MM.1S (cell line): Measurements from ENCODE around the gene EMID1.

Source experiments
- DNase-seq: peaks from one replicate; pipeline ENCODE4 v3.0.0-alpha.2; 2015
- H2AFZ ChIP-seq: fragments of 300-600 bp; sonication (generic); 2 replicates; pipeline ENCODE4 v1.6.0; 2016; ENCODE audit warnings: antibody characterized with exemption, low read length
- H3F3A ChIP-seq: fragments of 300-600 bp; sonication (generic); 2 replicates; pipeline ENCODE4 v1.6.1; 2016; ENCODE audit warnings: mild to moderate bottlenecking, antibody characterized with exemption, low read length, moderate library complexity, mixed read lengths; ENCODE audit not compliant: insufficient read depth
- H3K27ac ChIP-seq: fragments of 300-600 bp; sonication (generic); 2 replicates; pipeline ENCODE4 v1.5.1; 2016; ENCODE audit warnings: mild to moderate bottlenecking, low read length
- H3K27me3 ChIP-seq: fragments of 300-600 bp; sonication (generic); replicated peaks from 2 replicates; pipeline ENCODE4 v1.6.0; 2016; ENCODE audit warnings: low read length; ENCODE audit not compliant: insufficient read depth
- H3K36me3 ChIP-seq: fragments of 300-600 bp; sonication (generic); replicated peaks from 2 replicates; pipeline ENCODE4 v1.6.1; 2016; ENCODE audit warnings: mild to moderate bottlenecking, low read length, mixed read lengths; ENCODE audit not compliant: insufficient read depth
- H3K4me1 ChIP-seq: fragments of 300-600 bp; sonication (generic); 2 replicates; pipeline ENCODE4 v1.6.1; 2016; ENCODE audit warnings: low read length, mixed read lengths
- H3K4me2 ChIP-seq: fragments of 300-600 bp; sonication (generic); 2 replicates; pipeline ENCODE4 v1.6.0; 2016; ENCODE audit warnings: low read depth, low read length
- H3K4me3 ChIP-seq: fragments of 300-600 bp; sonication (generic); 2 replicates; pipeline ENCODE4 v1.5.1; 2016; ENCODE audit warnings: low read length, mixed read lengths
- H3K79me2 ChIP-seq: fragments of 300-600 bp; sonication (generic); 2 replicates; pipeline ENCODE4 v1.6.1; 2016; ENCODE audit warnings: mixed run types, low read length, mixed read lengths
- H3K9ac ChIP-seq: fragments of 300-600 bp; sonication (generic); 2 replicates; pipeline ENCODE4 v1.6.1; 2016; ENCODE audit warnings: low read length, mixed read lengths
- H3K9me2 ChIP-seq: fragments of 300-600 bp; sonication (generic); replicated peaks from 2 replicates; pipeline ENCODE4 v1.6.1; 2016; ENCODE audit warnings: mild to moderate bottlenecking, low read length, mixed read lengths; ENCODE audit not compliant: insufficient read depth
- H3K9me3 ChIP-seq: fragments of 300-600 bp; sonication (generic); replicated peaks from 2 replicates; pipeline ENCODE4 v1.6.1; 2016; ENCODE audit warnings: mild to moderate bottlenecking, low read length, mixed read lengths; ENCODE audit not compliant: insufficient read depth
- H4K20me1 ChIP-seq: fragments of 300-600 bp; sonication (generic); 2 replicates; pipeline ENCODE4 v1.6.1; 2016; ENCODE audit warnings: mild to moderate bottlenecking, low read length, moderate library complexity, mixed read lengths; ENCODE audit not compliant: insufficient read depth
- CTCF ChIP-seq: fragments of 300-600 bp; sonication (generic); IDR thresholded peaks from 2 replicates; pipeline ENCODE4 v1.5.1; 2016; ENCODE audit warnings: antibody characterized with exemption, low read length, mixed read lengths
- EZH2 ChIP-seq: fragments of 300-600 bp; sonication (generic); optimal IDR thresholded peaks from 2 replicates; pipeline ENCODE3; 2017; ENCODE audit warnings: low read depth, mild to moderate bottlenecking, antibody characterized with exemption, low read length, mixed read lengths
- EZH2phosphoT487 ChIP-seq: fragments of 300-600 bp; sonication (generic); IDR thresholded peaks from 2 replicates; pipeline ENCODE4 v1.6.1; 2018; ENCODE audit warnings: antibody characterized with exemption, low read length

The EMID1 gene

DNA sequence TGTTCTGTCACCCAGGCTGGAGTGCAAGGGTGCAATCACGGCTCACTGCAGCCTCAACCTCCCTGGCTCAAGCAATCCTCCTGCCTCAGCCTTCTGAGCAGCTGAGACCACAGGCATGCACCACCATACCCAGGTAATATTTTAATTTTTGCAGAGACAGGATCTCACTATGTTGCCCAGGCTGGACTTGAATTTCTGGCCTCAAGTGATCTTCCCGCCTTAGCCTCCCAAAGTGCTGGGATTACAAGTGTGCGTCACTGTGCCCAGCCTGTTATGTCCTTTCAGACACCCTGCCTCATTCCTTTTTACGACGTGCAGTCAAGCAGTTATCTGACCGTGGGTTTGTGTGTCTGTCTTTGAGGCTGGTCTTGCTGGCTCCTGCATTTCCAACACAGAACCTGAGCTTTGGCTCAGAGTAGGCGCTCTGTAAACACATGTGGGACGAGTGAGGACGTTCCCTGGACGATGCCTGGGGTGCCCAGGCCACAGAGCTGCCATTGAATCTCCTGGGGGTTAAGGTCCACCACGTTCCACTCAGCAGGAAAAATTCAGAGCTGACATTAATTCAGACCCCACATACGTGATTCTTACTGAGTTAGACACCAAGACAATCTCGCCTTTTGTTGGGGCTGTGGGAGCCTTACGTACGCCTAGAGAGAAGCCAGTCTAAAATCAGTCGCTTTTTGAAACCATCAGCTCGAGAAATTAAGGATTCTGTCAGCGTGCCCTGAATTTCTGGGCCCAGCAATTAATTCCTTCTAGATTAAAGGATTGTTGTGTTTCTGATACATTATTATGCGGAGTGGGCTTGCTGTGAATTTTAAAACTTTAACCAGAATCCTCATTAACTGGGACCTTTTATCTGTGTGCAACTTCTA is 21.5 kb upstream of the EMID1 start:
- no peaks in the 10 kb centered on the region for H3K27me3 ChIP-seq
- no peak overlapping the region for H3K27ac ChIP-seq
- no peaks in the 10 kb centered on the region for H4K20me1 ChIP-seq
- no peaks in the 10 kb centered on the region for H3K79me2 ChIP-seq
- no peak overlapping the region for H2AFZ ChIP-seq
- no peak for DNase-seq
- no peaks in the 10 kb centered on the region for H3K9me3 ChIP-seq
- no peaks in the 10 kb centered on the region for H3K4me1 ChIP-seq
- H3K9me2 ChIP-seq = no peaks in the 10 kb centered on the region
- no peaks in the 10 kb centered on the region for H3F3A ChIP-seq
- H3K36me3 ChIP-seq = no peaks in the 10 kb centered on the region
- TF ChIP-seq CTCF = no peak
- TF ChIP-seq EZH2 = no peak
- TF ChIP-seq EZH2phosphoT487 = no peak
- no peak overlapping the region for H3K9ac ChIP-seq
- no peak overlapping the region for H3K4me3 ChIP-seq
- H3K4me2 ChIP-seq = no peak overlapping the region

GRCh38 chr22:29184849-29185490 is 20.7 kb upstream of the EMID1 start:
- H3K36me3 ChIP-seq = no peaks in the 10 kb centered on the region
- no peaks in the 10 kb centered on the region for H4K20me1 ChIP-seq
- H3K27ac ChIP-seq = no peak overlapping the region
- H2AFZ ChIP-seq = no peak overlapping the region
- no peak overlapping the region for H3K4me2 ChIP-seq
- TF ChIP-seq CTCF = no peak
- H3K27me3 ChIP-seq = no peaks in the 10 kb centered on the region
- H3K9me2 ChIP-seq = no peaks in the 10 kb centered on the region
- H3K9ac ChIP-seq = no peak overlapping the region
- H3K4me3 ChIP-seq = no peak overlapping the region
- DNase-seq = no peak
- no peaks in the 10 kb centered on the region for H3K9me3 ChIP-seq
- H3F3A ChIP-seq = no peaks in the 10 kb centered on the region
- no peaks in the 10 kb centered on the region for H3K4me1 ChIP-seq
- no peaks in the 10 kb centered on the region for H3K79me2 ChIP-seq

GRCh38 chr22:29186302-29186701 is 19.4 kb upstream of the EMID1 start:
- H4K20me1 ChIP-seq = no peaks in the 10 kb centered on the region
- no peak overlapping the region for H3K4me3 ChIP-seq
- no peak overlapping the region for H2AFZ ChIP-seq
- H3K4me1 ChIP-seq = no peaks in the 10 kb centered on the region
- H3K9me2 ChIP-seq = no peaks in the 10 kb centered on the region
- no peaks in the 10 kb centered on the region for H3K79me2 ChIP-seq
- H3K27ac ChIP-seq = no peak overlapping the region
- H3K9ac ChIP-seq = no peak overlapping the region
- H3F3A ChIP-seq = no peaks in the 10 kb centered on the region
- TF ChIP-seq EZH2phosphoT487 = no peak
- no peak for TF ChIP-seq EZH2
- TF ChIP-seq CTCF = no peak
- no peak overlapping the region for H3K4me2 ChIP-seq
- H3K9me3 ChIP-seq = no peaks in the 10 kb centered on the region
- no peaks in the 10 kb centered on the region for H3K36me3 ChIP-seq
- no peaks in the 10 kb centered on the region for H3K27me3 ChIP-seq
- no peak for DNase-seq
